GM19397 (cell line): ENCODE results near the gene WFS1.

Source experiments
- ATAC-seq: cut with Tn5 transposase; IDR thresholded peaks from one replicate; pipeline ENCODE4 v1.9.1; 2021; ENCODE audit warnings: mild to moderate bottlenecking, moderate library complexity; ENCODE audit not compliant: unreplicated experiment

Gene WFS1

GRCh38 chr4:6277935-6278800, 8.5 kb downstream of the WFS1 start:
- ATAC-seq: no peak

- peak; percentile 85 for ATAC-seq
These were observed 9.1 kb downstream of the WFS1 start for GRCh38 chr4:6278801-6279197.

GRCh38 chr4:6279582-6280289, 10.1 kb downstream of the WFS1 start:
- no peak for ATAC-seq

GRCh38 chr4:6280365-6280996, 10.8 kb downstream of the WFS1 start:
- no peak for ATAC-seq

- ATAC-seq: no peak
These were observed 12.0 kb downstream of the WFS1 start for GRCh38 chr4:6281436-6282313.

GRCh38 chr4:6282314-6282771, 12.7 kb downstream of the WFS1 start:
- no peak for ATAC-seq

- ATAC-seq: no peak
These were observed 13.6 kb downstream of the WFS1 start for GRCh38 chr4:6283282-6283681.

GRCh38 chr4:6287017-6287788, 17.6 kb downstream of the WFS1 start:
- ATAC-seq: no peak

GRCh38 chr4:6288342-6288741, 18.7 kb downstream of the WFS1 start:
- ATAC-seq: no peak

- ATAC-seq: no peak
These were observed 19.2 kb downstream of the WFS1 start for GRCh38 chr4:6288871-6289270.

GRCh38 chr4:6290256-6290655, 20.6 kb downstream of the WFS1 start:
- ATAC-seq: no peak

- no peak for ATAC-seq
These were observed 21.3 kb downstream of the WFS1 start for GRCh38 chr4:6290769-6291547.

GRCh38 chr4:6291784-6292297, 22.2 kb downstream of the WFS1 start:
- ATAC-seq: no peak

GRCh38 chr4:6292376-6293096, 22.9 kb downstream of the WFS1 start:
- ATAC-seq: no peak

- no peak for ATAC-seq
These were observed 23.4 kb downstream of the WFS1 start for GRCh38 chr4:6293097-6293445.

GRCh38 chr4:6293661-6294060, 24.0 kb downstream of the WFS1 start:
- ATAC-seq: no peak

- no peak for ATAC-seq
These were observed 25.2 kb downstream of the WFS1 start for GRCh38 chr4:6294705-6295421.

- no peak for ATAC-seq
These were observed 25.8 kb downstream of the WFS1 start for GRCh38 chr4:6295495-6295894.
